Chondrocyte (in vitro differentiated cells): ENCODE results near the gene RYK. TPM values are rescaled to one million over a fixed set of nuclear protein-coding genes. Genes with fewer than 3 reads are reported as not detected.
"Not testable (repeated sequence)": the region's sequence is repeated elsewhere in the genome, so short reads cannot be mapped to it uniquely, and the experiment has no call there.

Experiments used
- DNase-seq: peaks from one replicate; pipeline ENCODE4 v3.0.0; 2021; ENCODE audit warnings: mixed read lengths, low spot score
- H3K27ac Mint-ChIP-seq: one replicate; pipeline ENCODE4 v1.8.0; 2021; ENCODE audit warnings: mild to moderate bottlenecking, moderate library complexity, mixed read lengths; ENCODE audit not compliant: unreplicated experiment
- H3K27me3 Mint-ChIP-seq: 2 replicates; pipeline ENCODE4 v1.8.0; 2021; ENCODE audit warnings: low read depth, mixed read lengths
- H3K36me3 Mint-ChIP-seq: 2 replicates; pipeline ENCODE4 v1.8.0; 2021; ENCODE audit warnings: low read depth, mixed read lengths
- H3K4me1 Mint-ChIP-seq: 2 replicates; pipeline ENCODE4 v1.8.0; 2021; ENCODE audit warnings: low read depth, mild to moderate bottlenecking, mixed read lengths
- H3K4me3 Mint-ChIP-seq: one replicate; pipeline ENCODE4 v1.8.0; 2021; ENCODE audit warnings: mild to moderate bottlenecking, moderate library complexity, mixed read lengths; ENCODE audit not compliant: unreplicated experiment
- H3K9me3 Mint-ChIP-seq: 2 replicates; pipeline ENCODE4 v1.8.0; 2021; ENCODE audit warnings: low read depth, mixed read lengths
- total RNA-seq: library from RNA; stranded (reverse); gene quantifications from 3 replicates; pipeline ENCODE4 v1.2.1, GENCODE V29; 2021
- TF ChIP-seq, protein P1 (sequence below): fragments of 200-600 bp; sonication (generic); IDR thresholded peaks from 2 replicates; pipeline ENCODE4 v1.5.0; 2021; ENCODE audit warnings: antibody characterized with exemption, mild to moderate bottlenecking, moderate library complexity

RYK gene
- total RNA-seq, 1 donor from 2014 or later = 49.6 TPM

DNA sequence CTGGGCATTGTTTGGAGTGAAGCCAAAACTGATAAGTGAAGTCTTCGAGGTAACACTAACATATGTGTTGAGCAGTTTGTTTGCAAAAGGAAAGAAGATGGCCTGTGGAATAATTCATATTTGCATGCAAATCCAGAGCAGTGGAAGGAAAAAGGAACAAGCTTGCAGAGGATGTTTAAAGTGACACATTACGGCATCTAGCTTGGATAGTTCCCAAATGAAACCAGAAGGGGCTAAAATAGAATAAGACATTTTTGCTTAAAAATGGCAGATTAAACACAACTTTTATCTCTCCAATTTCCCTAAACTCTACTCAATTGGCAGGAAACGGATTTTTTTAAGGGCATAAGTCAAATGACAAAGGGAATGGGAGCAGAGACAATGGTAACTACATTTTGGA is 25.4 kb upstream of the RYK start:
- TF ChIP-seq, protein P1, sequence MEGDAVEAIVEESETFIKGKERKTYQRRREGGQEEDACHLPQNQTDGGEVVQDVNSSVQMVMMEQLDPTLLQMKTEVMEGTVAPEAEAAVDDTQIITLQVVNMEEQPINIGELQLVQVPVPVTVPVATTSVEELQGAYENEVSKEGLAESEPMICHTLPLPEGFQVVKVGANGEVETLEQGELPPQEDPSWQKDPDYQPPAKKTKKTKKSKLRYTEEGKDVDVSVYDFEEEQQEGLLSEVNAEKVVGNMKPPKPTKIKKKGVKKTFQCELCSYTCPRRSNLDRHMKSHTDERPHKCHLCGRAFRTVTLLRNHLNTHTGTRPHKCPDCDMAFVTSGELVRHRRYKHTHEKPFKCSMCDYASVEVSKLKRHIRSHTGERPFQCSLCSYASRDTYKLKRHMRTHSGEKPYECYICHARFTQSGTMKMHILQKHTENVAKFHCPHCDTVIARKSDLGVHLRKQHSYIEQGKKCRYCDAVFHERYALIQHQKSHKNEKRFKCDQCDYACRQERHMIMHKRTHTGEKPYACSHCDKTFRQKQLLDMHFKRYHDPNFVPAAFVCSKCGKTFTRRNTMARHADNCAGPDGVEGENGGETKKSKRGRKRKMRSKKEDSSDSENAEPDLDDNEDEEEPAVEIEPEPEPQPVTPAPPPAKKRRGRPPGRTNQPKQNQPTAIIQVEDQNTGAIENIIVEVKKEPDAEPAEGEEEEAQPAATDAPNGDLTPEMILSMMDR = no peak
- Mint-ChIP-seq H3K27me3 (no peaks in the 10 kb centered on the region), H3K36me3 (no peaks in the 10 kb centered on the region), H3K27ac (no peak overlapping the region), H3K9me3 (no peaks in the 10 kb centered on the region), H3K4me3 (no peak overlapping the region), H3K4me1 (peaks cover 26% of the 10 kb centered on the region)
- no peak for DNase-seq

DNA sequence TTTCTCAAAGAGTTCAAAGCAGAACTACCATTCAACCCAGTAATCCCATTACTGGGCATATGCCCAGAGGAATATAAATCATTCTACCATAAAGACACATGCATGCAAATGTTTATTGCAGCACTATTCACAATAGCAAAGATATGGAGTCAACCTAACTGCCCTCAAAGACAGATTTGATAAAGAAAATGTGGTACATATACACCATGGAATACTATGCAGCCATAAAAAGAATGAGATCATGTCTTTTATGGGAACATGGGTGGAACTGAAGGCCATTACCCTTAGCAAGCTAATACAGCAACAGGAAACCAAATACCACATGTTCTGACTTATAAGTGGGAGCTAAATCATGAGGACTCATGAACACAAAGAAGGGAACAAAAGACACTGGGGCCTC is 24.5 kb upstream of the RYK start:
- H3K27ac Mint-ChIP-seq, DNase-seq, H3K9me3 Mint-ChIP-seq, H3K36me3 Mint-ChIP-seq, H3K4me3 Mint-ChIP-seq, H3K27me3 Mint-ChIP-seq: not testable (repeated sequence)
- H3K4me1 Mint-ChIP-seq = peaks cover 26% of the 10 kb centered on the region

DNA sequence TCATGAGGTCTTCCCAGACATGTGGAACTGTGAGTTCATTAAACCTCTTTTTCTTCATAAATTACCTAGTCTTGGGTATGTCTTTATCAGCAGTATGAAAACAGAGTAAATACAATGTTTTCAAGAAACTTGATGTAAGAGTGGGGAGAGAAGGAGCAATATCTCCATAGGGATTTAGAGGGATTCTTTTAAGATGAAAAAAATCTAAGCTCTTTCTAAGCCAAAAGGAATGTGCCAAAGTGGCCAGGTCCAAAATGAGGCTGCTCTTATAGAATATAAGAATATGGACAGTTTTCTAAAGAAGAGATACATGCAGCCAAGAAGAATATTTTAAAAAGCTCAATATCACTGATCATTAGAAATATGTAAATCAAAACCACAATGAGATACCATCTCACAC is 23.9 kb upstream of the RYK start:
- DNase-seq = no peak
- H3K4me3 Mint-ChIP-seq = no peak overlapping the region
- H3K4me1 Mint-ChIP-seq = peaks cover 22% of the 10 kb centered on the region
- H3K27ac Mint-ChIP-seq = no peak overlapping the region
- TF ChIP-seq, protein P1 = no peak
- H3K27me3 Mint-ChIP-seq = no peaks in the 10 kb centered on the region
- no peaks in the 10 kb centered on the region for H3K36me3 Mint-ChIP-seq
- no peaks in the 10 kb centered on the region for H3K9me3 Mint-ChIP-seq

DNA sequence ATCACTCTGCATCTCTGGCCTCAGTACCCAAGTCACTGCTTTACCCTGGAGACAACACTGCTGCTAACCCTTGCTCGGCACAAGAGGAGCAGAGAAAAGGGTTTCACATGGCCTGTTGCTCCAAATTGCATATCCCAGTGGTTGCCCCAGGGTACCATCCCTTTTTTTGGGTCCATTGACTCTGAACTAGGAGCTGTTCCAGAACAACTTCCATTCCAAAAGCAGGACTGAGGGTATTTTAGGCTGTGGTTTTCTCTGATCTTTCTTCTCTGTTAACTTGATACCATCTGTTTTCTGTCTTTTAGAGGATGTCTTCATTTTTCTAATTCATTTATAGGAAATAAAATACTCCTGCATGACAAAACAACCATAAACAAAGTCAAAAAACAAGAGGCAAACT is 17.3 kb upstream of the RYK start:
- Mint-ChIP-seq H3K4me3 (no peak overlapping the region), H3K36me3 (no peaks in the 10 kb centered on the region), H3K27me3 (no peaks in the 10 kb centered on the region), H3K4me1 (peaks cover 10% of the 10 kb centered on the region), H3K9me3 (no peaks in the 10 kb centered on the region), H3K27ac (no peak overlapping the region)
- TF ChIP-seq, protein P1 = no peak
- no peak for DNase-seq

DNA sequence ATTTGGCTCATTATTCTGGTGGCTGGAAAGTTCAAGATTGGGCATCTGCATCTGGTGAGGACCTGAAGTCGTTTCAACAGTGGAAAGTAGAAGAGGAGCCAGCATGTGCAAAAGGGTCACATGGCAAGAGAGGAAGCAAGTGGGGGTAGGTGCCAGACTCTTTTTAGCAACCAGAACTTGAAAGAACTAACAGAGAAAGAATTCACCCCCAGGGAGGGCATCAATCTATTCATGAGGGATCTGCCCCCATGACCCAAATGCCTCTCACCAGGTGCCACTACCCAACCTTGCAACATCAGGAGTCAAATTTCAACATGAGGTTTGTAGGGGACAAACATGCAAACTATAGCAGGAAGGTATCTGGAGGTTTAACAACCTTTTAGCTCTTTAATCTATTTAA is 10.3 kb upstream of the RYK start:
- no peaks in the 10 kb centered on the region for H3K27me3 Mint-ChIP-seq
- H3K27ac Mint-ChIP-seq = no peak overlapping the region
- DNase-seq = no peak
- H3K9me3 Mint-ChIP-seq = no peaks in the 10 kb centered on the region
- peaks cover 30% of the 10 kb centered on the region for H3K4me1 Mint-ChIP-seq
- TF ChIP-seq, protein P1 = no peak
- no peaks in the 10 kb centered on the region for H3K36me3 Mint-ChIP-seq
- no peak overlapping the region for H3K4me3 Mint-ChIP-seq

DNA sequence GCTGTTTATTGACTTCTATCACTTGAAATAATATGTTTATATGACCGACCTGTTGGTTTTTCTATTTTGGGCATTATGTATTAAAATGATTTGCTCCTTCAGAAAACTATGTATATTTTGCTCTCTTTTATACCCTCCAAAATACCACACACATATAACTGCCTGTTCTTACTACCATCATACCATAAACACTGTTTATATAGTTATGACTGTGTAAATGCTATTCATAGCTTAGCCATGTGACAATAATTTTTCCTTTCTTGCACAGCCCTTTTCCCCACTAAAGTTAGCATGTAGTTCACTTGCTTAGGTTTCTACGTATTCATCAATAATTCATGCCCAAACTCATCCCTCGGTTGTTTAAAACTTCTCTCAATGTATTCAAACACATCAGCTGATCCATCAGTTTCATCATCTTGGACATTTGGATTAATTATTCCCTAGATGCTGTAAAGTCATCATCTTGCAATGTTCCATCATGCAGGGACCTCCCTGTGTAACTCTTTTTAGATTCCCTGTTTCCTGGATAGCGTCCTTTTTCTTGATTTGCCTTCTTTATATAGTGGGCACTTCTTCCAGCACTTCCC is 8.2 kb upstream of the RYK start:
- Mint-ChIP-seq H3K4me1 (peaks cover 21% of the 10 kb centered on the region), H3K9me3 (no peaks in the 10 kb centered on the region), H3K27ac (peak overlapping the region; percentile 71), H3K4me3 (no peak overlapping the region), H3K27me3 (no peaks in the 10 kb centered on the region), H3K36me3 (no peaks in the 10 kb centered on the region)
- DNase-seq = no peak
- TF ChIP-seq, protein P1 = no peak
